Spleen (tissue), 10 donors: ENCODE results near the gene HRC. TPM values are rescaled to one million over a fixed set of nuclear protein-coding genes. Genes with fewer than 3 reads are reported as not detected.

ENCODE experiments used
- polyA plus RNA-seq, 3 donors: library from polyadenylated mRNA; stranded (reverse); fragments of 200-250 nt; gene quantifications; one replicate each; pipeline ENCODE4 v1.2.1, GENCODE V29; 2013
- total RNA-seq, 7 donors: library from RNA; depleted of rRNA in 3 of 7; stranded (reverse); fragments of >200 nt in 3 of 7; fragmentation: NEBNext Ultra II Directional in 4 of 7; extraction: Animal tissue kit (Norgen Biotek cat#: 25700) in 4 of 7; gene quantifications; one replicate each; pipeline versions ENCODE4 v1.1.0 to v1.2.1, GENCODE V29; 2016 to 2021
- donor health status: healthy with polysubstance abuse.
- donor health status: DM: no; HTN: no; CAD: no; lungs with moderate emphysema.
- donor health status: DM: no; HTN: no; CAD: no.
- donor health status: Bipolar disorder and iron deficiency.
- donor health status: healthy.
- donor health status: DM: no; HTN: no; CAD: no.
- donor health status: DM: yes; HTN: yes; CAD: no.

The HRC gene
- total and polyA plus RNA-seq, 10 donors = 0.07 to 0.47 (median 0.27) TPM; not detected in 5

Other genes starting within 250 kb of the HRC start
- gene DHDH, start 221.7 kb downstream of the HRC start, total RNA-seq = 1 to 10 TPM in 4 of 7 donors, under 1 TPM in 2, not detected in 1; 0.51 to 4.5 (median 2.5) TPM
- 1 to 10 TPM; 1.2 to 2.6 (median 1.2) TPM for gene DHDH, start 221.7 kb downstream of the HRC start, polyA plus RNA-seq
- 100 to 1,000 TPM in 6 of 7 donors, 10 to 100 TPM in 1; 65.9 to 158 (median 113) TPM for gene BAX, start 200.5 kb downstream of the HRC start, total RNA-seq
- 100 to 1,000 TPM; 131 to 219 (median 177) TPM for gene BAX, start 200.5 kb downstream of the HRC start, polyA plus RNA-seq
- gene FTL, start 190.1 kb downstream of the HRC start, total RNA-seq = over 10,000 TPM in 2 of 7 donors, 1,000 to 10,000 TPM in 5; 4,960 to 10,995 (median 6,703) TPM
- over 10,000 TPM in 1 of 3 donors, 1,000 to 10,000 TPM in 2; 5,646 to 14,078 (median 8,665) TPM for gene FTL, start 190.1 kb downstream of the HRC start, polyA plus RNA-seq
- gene GYS1, start 162.1 kb downstream of the HRC start, total RNA-seq = 10 to 100 TPM; 23.3 to 47.1 (median 32.1) TPM
- 10 to 100 TPM; 11.9 to 20.0 (median 15.1) TPM for gene GYS1, start 162.1 kb downstream of the HRC start, polyA plus RNA-seq
- 10 to 100 TPM; 32.0 to 46.9 (median 38.4) TPM for gene RUVBL2, start 161.5 kb downstream of the HRC start, total RNA-seq
- 10 to 100 TPM; 46.7 to 58.4 (median 53.5) TPM for gene RUVBL2, start 161.5 kb downstream of the HRC start, polyA plus RNA-seq
- gene LHB, start 138.3 kb downstream of the HRC start, total RNA-seq = under 1 TPM in 1 of 7 donors, not detected in 6; 0.79 TPM
- gene LHB, start 138.3 kb downstream of the HRC start, polyA plus RNA-seq = 1 to 10 TPM in 2 of 3 donors, under 1 TPM in 1; 0.50 to 1.5 (median 1.5) TPM
- not detected for gene CGB3, start 131.1 kb downstream of the HRC start, total RNA-seq
- gene CGB3, start 131.1 kb downstream of the HRC start, polyA plus RNA-seq = not detected
- gene CGB2, start 123.5 kb downstream of the HRC start, total RNA-seq = not detected
- gene CGB2, start 123.5 kb downstream of the HRC start, polyA plus RNA-seq = not detected
- not detected for gene CGB1, start 118.5 kb downstream of the HRC start, total RNA-seq
- gene CGB1, start 118.5 kb downstream of the HRC start, polyA plus RNA-seq = under 1 TPM in 1 of 3 donors, not detected in 2; 0.35 TPM
- not detected for gene CGB5, start 111.5 kb downstream of the HRC start, total RNA-seq
- gene CGB5, start 111.5 kb downstream of the HRC start, polyA plus RNA-seq = not detected
- not detected for gene CGB8, start 106.3 kb downstream of the HRC start, total RNA-seq
- gene CGB8, start 106.3 kb downstream of the HRC start, polyA plus RNA-seq = not detected
- gene CGB7, start 97.6 kb downstream of the HRC start, total RNA-seq = not detected
- under 1 TPM in 2 of 3 donors, not detected in 1; 0.03 to 0.06 TPM for gene CGB7, start 97.6 kb downstream of the HRC start, polyA plus RNA-seq
- not detected for gene NTF4, start 90.6 kb downstream of the HRC start, total RNA-seq
- gene NTF4, start 90.6 kb downstream of the HRC start, polyA plus RNA-seq = not detected
- not detected for gene KCNA7, start 82.7 kb downstream of the HRC start, total RNA-seq
- gene KCNA7, start 82.7 kb downstream of the HRC start, polyA plus RNA-seq = under 1 TPM in 1 of 3 donors, not detected in 2; 0.02 TPM
- gene SNRNP70, start 69.9 kb downstream of the HRC start, total RNA-seq = 100 to 1,000 TPM; 238 to 337 (median 270) TPM
- 100 to 1,000 TPM; 198 to 559 (median 421) TPM for gene SNRNP70, start 69.9 kb downstream of the HRC start, polyA plus RNA-seq
- 1 to 10 TPM; 2.7 to 9.6 (median 5.5) TPM for gene LIN7B, start 41.0 kb downstream of the HRC start, total RNA-seq
- 1 to 10 TPM; 7.2 to 9.5 (median 9.2) TPM for gene LIN7B, start 41.0 kb downstream of the HRC start, polyA plus RNA-seq
- gene C19orf73, start 36.3 kb downstream of the HRC start, total RNA-seq = 1 to 10 TPM in 4 of 7 donors, under 1 TPM in 2, not detected in 1; 0.70 to 5.4 (median 1.6) TPM
- 1 to 10 TPM; 3.9 to 5.5 (median 4.2) TPM for gene C19orf73, start 36.3 kb downstream of the HRC start, polyA plus RNA-seq
- 1 to 10 TPM; 3.6 to 9.5 (median 5.4) TPM for gene PPFIA3, start 35.9 kb downstream of the HRC start, total RNA-seq
- gene PPFIA3, start 35.9 kb downstream of the HRC start, polyA plus RNA-seq = 10 to 100 TPM in 1 of 3 donors, 1 to 10 TPM in 2; 6.9 to 17.2 (median 8.4) TPM
- gene TRPM4, start 2.4 kb upstream of the HRC start, total RNA-seq = 10 to 100 TPM in 5 of 7 donors, 1 to 10 TPM in 2; 3.6 to 28.7 (median 13.2) TPM
- gene TRPM4, start 2.4 kb upstream of the HRC start, polyA plus RNA-seq = 10 to 100 TPM in 1 of 3 donors, 1 to 10 TPM in 2; 3.3 to 18.7 (median 4.6) TPM
- gene SLC6A16, start 169.8 kb upstream of the HRC start, total RNA-seq = 1 to 10 TPM; 2.1 to 6.9 (median 5.0) TPM
- gene SLC6A16, start 169.8 kb upstream of the HRC start, polyA plus RNA-seq = 1 to 10 TPM; 2.7 to 5.0 (median 2.7) TPM
- 100 to 1,000 TPM; 297 to 516 (median 398) TPM for gene CD37, start 180.0 kb upstream of the HRC start, total RNA-seq
- gene CD37, start 180.0 kb upstream of the HRC start, polyA plus RNA-seq = 100 to 1,000 TPM; 401 to 452 (median 405) TPM
- gene TEAD2, start 207.0 kb upstream of the HRC start, total RNA-seq = 10 to 100 TPM in 6 of 7 donors, 1 to 10 TPM in 1; 8.9 to 24.7 (median 15.8) TPM
- gene TEAD2, start 207.0 kb upstream of the HRC start, polyA plus RNA-seq = 1 to 10 TPM; 5.8 to 8.4 (median 5.8) TPM
- gene DKKL1, start 208.5 kb upstream of the HRC start, total RNA-seq = under 1 TPM in 2 of 7 donors, not detected in 5; 0.57 to 0.79 TPM
- 1 to 10 TPM in 1 of 3 donors, under 1 TPM in 1, not detected in 1; 0.57 to 1.1 TPM for gene DKKL1, start 208.5 kb upstream of the HRC start, polyA plus RNA-seq
- gene KASH5, start 232.9 kb upstream of the HRC start, total RNA-seq = under 1 TPM in 1 of 7 donors, not detected in 6; 0.41 TPM
- under 1 TPM; 0.11 to 0.32 (median 0.19) TPM for gene KASH5, start 232.9 kb upstream of the HRC start, polyA plus RNA-seq